ENCODE measurements around the gene ARL6. TPM values are rescaled to one million over a fixed set of nuclear protein-coding genes. Genes with fewer than 3 reads are reported as not detected.

The ARL6 gene
- total RNA-seq, 4 donors from 2014 or later = 7.3 to 17.1 (median 12.1) TPM

DNA sequence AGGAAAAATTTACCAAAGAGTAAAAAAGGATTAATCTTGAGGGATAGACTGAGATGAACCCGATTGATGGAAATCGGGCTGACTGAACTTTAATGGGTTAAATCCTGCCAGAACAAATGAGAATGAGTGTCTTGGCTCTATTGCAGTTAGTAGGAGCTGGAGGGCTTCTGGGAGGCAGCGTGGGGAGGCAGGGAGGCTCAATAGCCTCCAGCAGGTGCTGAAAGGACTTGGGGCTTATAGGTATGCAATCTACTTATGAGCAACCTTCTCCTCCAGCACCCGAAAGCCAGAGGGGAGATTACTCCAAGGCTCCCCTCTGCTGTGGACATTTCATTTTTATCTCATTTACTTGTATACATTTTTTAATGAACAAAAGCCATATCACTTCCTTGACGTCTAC, 56.2 kb downstream of the ARL6 start:
- H3K27ac ChIP-seq = peak overlapping the region in 2 of 4 donors; percentile 93 to 96
- peaks cover 0 to 34% (median 6%) of the 10 kb centered on the region in 3 donors for H3K4me1 ChIP-seq
- ATAC-seq = no peak
- TF ChIP-seq, protein P1, sequence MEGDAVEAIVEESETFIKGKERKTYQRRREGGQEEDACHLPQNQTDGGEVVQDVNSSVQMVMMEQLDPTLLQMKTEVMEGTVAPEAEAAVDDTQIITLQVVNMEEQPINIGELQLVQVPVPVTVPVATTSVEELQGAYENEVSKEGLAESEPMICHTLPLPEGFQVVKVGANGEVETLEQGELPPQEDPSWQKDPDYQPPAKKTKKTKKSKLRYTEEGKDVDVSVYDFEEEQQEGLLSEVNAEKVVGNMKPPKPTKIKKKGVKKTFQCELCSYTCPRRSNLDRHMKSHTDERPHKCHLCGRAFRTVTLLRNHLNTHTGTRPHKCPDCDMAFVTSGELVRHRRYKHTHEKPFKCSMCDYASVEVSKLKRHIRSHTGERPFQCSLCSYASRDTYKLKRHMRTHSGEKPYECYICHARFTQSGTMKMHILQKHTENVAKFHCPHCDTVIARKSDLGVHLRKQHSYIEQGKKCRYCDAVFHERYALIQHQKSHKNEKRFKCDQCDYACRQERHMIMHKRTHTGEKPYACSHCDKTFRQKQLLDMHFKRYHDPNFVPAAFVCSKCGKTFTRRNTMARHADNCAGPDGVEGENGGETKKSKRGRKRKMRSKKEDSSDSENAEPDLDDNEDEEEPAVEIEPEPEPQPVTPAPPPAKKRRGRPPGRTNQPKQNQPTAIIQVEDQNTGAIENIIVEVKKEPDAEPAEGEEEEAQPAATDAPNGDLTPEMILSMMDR (IDR thresholded peaks at IDR 0.05) = no peak
- TF ChIP-seq POLR2A (IDR thresholded peaks at IDR 0.05) (no peak), POLR2AphosphoS5 (IDR thresholded peaks at IDR 0.05) (no peak), EP300 (IDR thresholded peaks at IDR 0.05) (no peak)
- 83 to 91% methylated on average over 4 to 5 of the region's 5 CpGs for WGBS, 2 donors (ENCODE audit: low coverage in 1 of 2)
- no peaks in the 10 kb centered on the region for H3K36me3 ChIP-seq
- H3K9me3 ChIP-seq = no peaks in the 10 kb centered on the region
- H3K4me3 ChIP-seq = peak overlapping the region; percentile 72 to 80
- no peaks in the 10 kb centered on the region for H3K27me3 ChIP-seq

GRCh38 chr3:97821287-97821773, 56.8 kb downstream of the ARL6 start:
- peak overlapping the region; percentile 63 to 96 (median 93) for H3K27ac ChIP-seq
- TF ChIP-seq POLR2A (IDR thresholded peaks at IDR 0.05) = no peak
- no peak for TF ChIP-seq POLR2AphosphoS5 (IDR thresholded peaks at IDR 0.05)
- TF ChIP-seq, protein P1 (IDR thresholded peaks at IDR 0.05) = peak in 1 of 4 experiments; percentile 19
- H3K9me3 ChIP-seq = no peaks in the 10 kb centered on the region
- ATAC-seq = peak; percentile 28
- H3K4me3 ChIP-seq = peak overlapping the region; percentile 72 to 80
- no peaks in the 10 kb centered on the region for H3K36me3 ChIP-seq
- WGBS, 2 donors (ENCODE audit: low coverage in 1 of 2) = 1 to 2% methylated on average over 7 to 19 of the region's 23 CpGs
- H3K27me3 ChIP-seq = no peaks in the 10 kb centered on the region
- H3K4me1 ChIP-seq = peaks cover 0 to 37% (median 6%) of the 10 kb centered on the region in 3 donors

DNA sequence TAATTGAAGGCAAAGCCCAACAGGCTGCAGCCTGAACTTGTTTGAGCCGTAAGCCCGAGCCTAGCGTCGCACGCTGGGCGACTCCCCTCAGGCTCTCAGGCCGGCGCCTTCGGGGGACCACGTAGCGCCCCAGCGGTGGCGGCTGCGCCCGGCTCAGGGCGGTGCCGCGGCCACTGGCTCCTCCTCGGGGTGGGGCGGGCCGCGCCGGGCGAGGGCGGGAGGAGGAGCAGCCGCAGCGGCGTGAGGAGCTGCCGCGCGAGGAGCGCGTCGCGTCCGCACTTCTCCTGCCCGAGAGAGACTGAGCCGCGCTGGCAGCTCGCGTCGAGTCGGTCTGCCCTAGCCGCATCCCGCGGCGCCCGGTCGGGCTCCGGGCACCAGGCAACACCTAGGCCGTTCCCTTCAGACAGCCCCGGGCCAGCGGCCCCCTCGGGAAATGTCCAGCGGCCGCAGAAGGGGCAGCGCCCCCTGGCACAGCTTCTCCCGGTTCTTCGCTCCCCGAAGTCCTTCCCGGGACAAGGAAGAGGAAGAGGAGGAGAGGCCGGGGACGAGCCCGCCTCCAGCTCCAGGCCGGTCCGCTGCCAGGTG, 57.3 kb downstream of the ARL6 start, which contains the start of gene CRYBG3:
CRYBG3 (plus strand) TSS at position 238 of the 585 bp plus-strand sequence; CDS start at position 434, 196 bp downstream.
- ATAC-seq = peak; percentile 97
- H3K4me3 ChIP-seq = peak within 1 kb of the TSS; percentile 72 to 80
- no peaks in the 10 kb centered on the region for H3K36me3 ChIP-seq
- H3K27me3 ChIP-seq = no peaks in the 10 kb centered on the region
- H3K27ac ChIP-seq = peak within 1 kb of the TSS; percentile 63 to 96 (median 93)
- H3K4me1 ChIP-seq = peaks cover 0 to 41% (median 6%) of the 10 kb centered on the region in 3 donors
- WGBS, 2 donors (ENCODE audit: low coverage in 1 of 2) = no CpG with 5 or more reads among the region's 66 CpGs
- no peaks in the 10 kb centered on the region for H3K9me3 ChIP-seq
- peak; percentile 90 for TF ChIP-seq POLR2AphosphoS5 (IDR thresholded peaks at IDR 0.05)
- no peak for TF ChIP-seq EP300 (IDR thresholded peaks at IDR 0.05)
- TF ChIP-seq, protein P1 (IDR thresholded peaks at IDR 0.05) = peak in 2 of 4 experiments; percentile 27 to 50
- TF ChIP-seq POLR2A (IDR thresholded peaks at IDR 0.05) = peak; percentile 85 to 87

DNA sequence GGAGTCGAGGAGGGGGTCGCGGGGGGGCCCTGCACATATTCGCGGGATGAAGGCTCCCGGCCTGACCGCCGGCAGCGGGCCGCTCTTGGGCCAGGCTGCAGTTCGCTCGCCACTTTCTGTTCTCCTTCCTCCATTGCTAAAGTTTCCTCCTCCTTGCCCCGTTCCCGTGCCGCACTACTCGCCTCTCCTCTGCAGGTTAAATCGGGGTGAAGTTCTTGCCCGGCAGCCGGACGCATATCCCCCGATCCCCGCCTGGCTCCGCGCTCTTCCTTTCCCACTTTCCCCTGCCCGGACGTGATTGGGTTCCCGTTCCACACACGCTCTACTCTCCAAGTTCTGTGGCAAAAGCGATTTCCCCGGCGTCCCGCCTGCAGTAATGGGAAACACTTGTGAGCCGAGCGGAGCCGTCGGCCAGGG, 57.8 kb downstream of the ARL6 start:
- Histone ChIP-seq H3K9me3 (no peaks in the 10 kb centered on the region), H3K27me3 (no peaks in the 10 kb centered on the region), H3K36me3 (no peaks in the 10 kb centered on the region), H3K27ac (peak overlapping the region; percentile 63 to 96 (median 93)), H3K4me1 (peaks cover 3 to 46% (median 6%) of the 10 kb centered on the region in 3 donors), H3K4me3 (peak overlapping the region; percentile 72 to 80)
- 0 to 3% methylated on average over 8 to 26 of the region's 36 CpGs for WGBS, 2 donors (ENCODE audit: low coverage in 1 of 2)
- TF ChIP-seq POLR2A (IDR thresholded peaks at IDR 0.05) (no peak), POLR2AphosphoS5 (IDR thresholded peaks at IDR 0.05) (peak; percentile 30), EP300 (IDR thresholded peaks at IDR 0.05) (no peak)
- TF ChIP-seq, protein P1 (IDR thresholded peaks at IDR 0.05) = peak in 1 of 4 experiments; percentile 12
- ATAC-seq = peak; percentile 38
